SK-N-SH treated with all-trans-retinoic acid at 6 μM for 48 hours (cell line): ENCODE results near the gene ARL1.

Experiments
- ATAC-seq: fragments of 200-7000 bp; cut with Tn5 transposase; 3 replicates; pipeline ENCODE4 v1.9.1; 2020; ENCODE audit warnings: mild to moderate bottlenecking, moderate library complexity
- ARNTL ChIP-seq: fragments of 450-650 bp; formaldehyde crosslinking; IDR thresholded peaks from 2 replicates; pipeline ENCODE4 v1.5.0; 2020; ENCODE audit warnings: low read depth, mild to moderate bottlenecking, moderate library complexity, borderline replicate concordance
- BACH2 ChIP-seq: fragments of 250-450 bp; sonication (Bioruptor Pico); IDR thresholded peaks from 2 replicates; pipeline ENCODE4 v1.9.0; 2021; ENCODE audit warnings: mild to moderate bottlenecking, borderline replicate concordance
- CSDC2 ChIP-seq: fragments of 250-450 bp; sonication (Bioruptor Pico); IDR thresholded peaks from 2 replicates; pipeline ENCODE4 v1.5.0; 2020; ENCODE audit warnings: mild to moderate bottlenecking, moderate library complexity
- ESRRG ChIP-seq: fragments of 250-450 bp; sonication (Bioruptor Pico); IDR thresholded peaks from 2 replicates; pipeline ENCODE4 v1.6.1; 2021; ENCODE audit warnings: mild to moderate bottlenecking
- GLIS3 ChIP-seq: fragments of 250-450 bp; sonication (Bioruptor Pico); IDR thresholded peaks from 2 replicates; pipeline ENCODE4 v1.5.0; 2020; ENCODE audit warnings: mild to moderate bottlenecking, moderate library complexity
- ISL1 ChIP-seq: fragments of 250-450 bp; sonication (Bioruptor Pico); IDR thresholded peaks from 2 replicates; pipeline ENCODE4 v2.1.2; 2022; ENCODE audit warnings: mild to moderate bottlenecking, moderate library complexity
- OSR1 ChIP-seq: fragments of 250-450 bp; sonication (Bioruptor Pico); IDR thresholded peaks from 2 replicates; pipeline ENCODE4 v1.8.0; 2022; ENCODE audit warnings: moderate library complexity, mild to moderate bottlenecking, inconsistent platforms
- PATZ1 ChIP-seq: fragments of 250-450 bp; sonication (Bioruptor Pico); IDR thresholded peaks from 2 replicates; pipeline ENCODE4 v1.8.0; 2020; ENCODE audit warnings: mild to moderate bottlenecking, moderate library complexity, borderline replicate concordance
- PPARA ChIP-seq: fragments of 250-450 bp; sonication (Bioruptor Pico); IDR thresholded peaks from 2 replicates; pipeline ENCODE4 v1.5.0; 2020; ENCODE audit warnings: mild to moderate bottlenecking, borderline replicate concordance
- SNAI2 ChIP-seq: fragments of 250-450 bp; sonication (Bioruptor Pico); IDR thresholded peaks from 2 replicates; pipeline ENCODE4 v1.5.0; 2020; ENCODE audit warnings: mild to moderate bottlenecking, moderate library complexity
- TCF4 ChIP-seq: fragments of 250-450 bp; sonication (Bioruptor Pico); IDR thresholded peaks from 2 replicates; pipeline ENCODE4 v1.8.0; 2021; ENCODE audit warnings: mild to moderate bottlenecking, moderate library complexity, borderline replicate concordance
- TOX ChIP-seq: fragments of 250-450 bp; sonication (Bioruptor Pico); IDR thresholded peaks from 2 replicates; pipeline ENCODE4 v1.8.0; 2021; ENCODE audit warnings: mild to moderate bottlenecking, moderate library complexity, borderline replicate concordance
- ZC3H10 ChIP-seq: fragments of 250-450 bp; sonication (Bioruptor Pico); IDR thresholded peaks from 2 replicates; pipeline ENCODE4 v1.5.1; 2021; ENCODE audit warnings: mild to moderate bottlenecking, moderate library complexity
- ZFP3 ChIP-seq: fragments of 250-450 bp; sonication (Bioruptor Pico); IDR thresholded peaks from 2 replicates; pipeline ENCODE4 v1.5.0; 2020; ENCODE audit warnings: mild to moderate bottlenecking, moderate library complexity
- ZFP30 ChIP-seq: fragments of 450-650 bp; formaldehyde crosslinking; IDR thresholded peaks from 2 replicates; pipeline ENCODE4 v1.5.0; 2022; ENCODE audit warnings: mild to moderate bottlenecking, moderate library complexity
- ZNF565 ChIP-seq: fragments of 450-650 bp; formaldehyde crosslinking; conservative IDR thresholded peaks from 2 replicates; pipeline ENCODE4 v1.5.0; 2020; ENCODE audit warnings: low read depth, mild to moderate bottlenecking, moderate library complexity
- ZNF70 ChIP-seq: fragments of 450-650 bp; formaldehyde crosslinking; IDR thresholded peaks from 2 replicates; pipeline ENCODE4 v1.5.0; 2020; ENCODE audit warnings: mild to moderate bottlenecking, moderate library complexity
- ZNF8 ChIP-seq: fragments of 450-650 bp; formaldehyde crosslinking; IDR thresholded peaks from 2 replicates; pipeline ENCODE4 v1.5.0; 2020; ENCODE audit warnings: mild to moderate bottlenecking, moderate library complexity
- TF ChIP-seq, protein P1 (sequence below): fragments of 250-450 bp; sonication (Bioruptor Pico); IDR thresholded peaks from 2 replicates; pipeline ENCODE4 v1.5.0; 2020; ENCODE audit warnings: mild to moderate bottlenecking, moderate library complexity
- TF ChIP-seq, protein P2 (sequence below): fragments of 250-450 bp; sonication (Bioruptor Pico); IDR thresholded peaks from 2 replicates; pipeline ENCODE4 v1.5.1; 2021; ENCODE audit warnings: mild to moderate bottlenecking, moderate library complexity
- TF ChIP-seq, protein P3 (sequence below): fragments of 250-450 bp; sonication (Bioruptor Pico); IDR thresholded peaks from 2 replicates; pipeline ENCODE4 v1.8.0; 2021; ENCODE audit warnings: low read depth, mild to moderate bottlenecking, moderate library complexity, borderline replicate concordance

Gene ARL1

DNA sequence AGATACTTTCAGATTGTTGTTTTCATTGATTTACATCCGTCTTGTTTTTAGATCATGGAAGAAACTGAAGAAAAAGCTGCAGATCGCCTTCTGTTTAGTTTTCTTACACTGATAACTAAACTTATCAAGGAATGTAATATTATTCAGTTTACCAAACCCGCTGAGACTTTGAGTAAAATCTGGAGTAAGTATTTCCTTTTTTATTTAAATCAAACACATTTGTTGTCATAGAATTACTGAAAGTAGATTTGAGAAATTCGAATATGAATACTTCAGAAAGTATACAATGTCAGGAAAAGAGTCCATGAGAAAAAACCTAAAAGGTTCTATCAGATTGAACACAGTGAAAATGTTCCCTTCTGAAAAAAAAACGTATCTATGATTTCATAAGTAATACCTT is 32.0 kb downstream of the ARL1 start:
- no peak for ATAC-seq
- TF ChIP-seq ARNTL (CRISPR knock-in tag): no peak
- no peak for TF ChIP-seq TOX (CRISPR knock-in tag)
- no peak for TF ChIP-seq TCF4 (CRISPR knock-in tag)
- TF ChIP-seq, protein P1, sequence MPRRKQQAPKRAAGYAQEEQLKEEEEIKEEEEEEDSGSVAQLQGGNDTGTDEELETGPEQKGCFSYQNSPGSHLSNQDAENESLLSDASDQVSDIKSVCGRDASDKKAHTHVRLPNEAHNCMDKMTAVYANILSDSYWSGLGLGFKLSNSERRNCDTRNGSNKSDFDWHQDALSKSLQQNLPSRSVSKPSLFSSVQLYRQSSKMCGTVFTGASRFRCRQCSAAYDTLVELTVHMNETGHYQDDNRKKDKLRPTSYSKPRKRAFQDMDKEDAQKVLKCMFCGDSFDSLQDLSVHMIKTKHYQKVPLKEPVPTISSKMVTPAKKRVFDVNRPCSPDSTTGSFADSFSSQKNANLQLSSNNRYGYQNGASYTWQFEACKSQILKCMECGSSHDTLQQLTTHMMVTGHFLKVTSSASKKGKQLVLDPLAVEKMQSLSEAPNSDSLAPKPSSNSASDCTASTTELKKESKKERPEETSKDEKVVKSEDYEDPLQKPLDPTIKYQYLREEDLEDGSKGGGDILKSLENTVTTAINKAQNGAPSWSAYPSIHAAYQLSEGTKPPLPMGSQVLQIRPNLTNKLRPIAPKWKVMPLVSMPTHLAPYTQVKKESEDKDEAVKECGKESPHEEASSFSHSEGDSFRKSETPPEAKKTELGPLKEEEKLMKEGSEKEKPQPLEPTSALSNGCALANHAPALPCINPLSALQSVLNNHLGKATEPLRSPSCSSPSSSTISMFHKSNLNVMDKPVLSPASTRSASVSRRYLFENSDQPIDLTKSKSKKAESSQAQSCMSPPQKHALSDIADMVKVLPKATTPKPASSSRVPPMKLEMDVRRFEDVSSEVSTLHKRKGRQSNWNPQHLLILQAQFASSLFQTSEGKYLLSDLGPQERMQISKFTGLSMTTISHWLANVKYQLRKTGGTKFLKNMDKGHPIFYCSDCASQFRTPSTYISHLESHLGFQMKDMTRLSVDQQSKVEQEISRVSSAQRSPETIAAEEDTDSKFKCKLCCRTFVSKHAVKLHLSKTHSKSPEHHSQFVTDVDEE: no peak
- TF ChIP-seq, protein P2, sequence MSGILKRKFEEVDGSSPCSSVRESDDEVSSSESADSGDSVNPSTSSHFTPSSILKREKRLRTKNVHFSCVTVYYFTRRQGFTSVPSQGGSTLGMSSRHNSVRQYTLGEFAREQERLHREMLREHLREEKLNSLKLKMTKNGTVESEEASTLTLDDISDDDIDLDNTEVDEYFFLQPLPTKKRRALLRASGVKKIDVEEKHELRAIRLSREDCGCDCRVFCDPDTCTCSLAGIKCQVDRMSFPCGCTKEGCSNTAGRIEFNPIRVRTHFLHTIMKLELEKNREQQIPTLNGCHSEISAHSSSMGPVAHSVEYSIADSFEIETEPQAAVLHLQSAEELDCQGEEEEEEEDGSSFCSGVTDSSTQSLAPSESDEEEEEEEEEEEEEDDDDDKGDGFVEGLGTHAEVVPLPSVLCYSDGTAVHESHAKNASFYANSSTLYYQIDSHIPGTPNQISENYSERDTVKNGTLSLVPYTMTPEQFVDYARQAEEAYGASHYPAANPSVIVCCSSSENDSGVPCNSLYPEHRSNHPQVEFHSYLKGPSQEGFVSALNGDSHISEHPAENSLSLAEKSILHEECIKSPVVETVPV (CRISPR knock-in tag): no peak
- no peak for TF ChIP-seq ZNF8
- TF ChIP-seq ZFP3 (CRISPR knock-in tag): no peak
- no peak for TF ChIP-seq GLIS3 (CRISPR knock-in tag)
- no peak for TF ChIP-seq PATZ1 (CRISPR knock-in tag)
- TF ChIP-seq, all 23 proteins: peak for 0

DNA sequence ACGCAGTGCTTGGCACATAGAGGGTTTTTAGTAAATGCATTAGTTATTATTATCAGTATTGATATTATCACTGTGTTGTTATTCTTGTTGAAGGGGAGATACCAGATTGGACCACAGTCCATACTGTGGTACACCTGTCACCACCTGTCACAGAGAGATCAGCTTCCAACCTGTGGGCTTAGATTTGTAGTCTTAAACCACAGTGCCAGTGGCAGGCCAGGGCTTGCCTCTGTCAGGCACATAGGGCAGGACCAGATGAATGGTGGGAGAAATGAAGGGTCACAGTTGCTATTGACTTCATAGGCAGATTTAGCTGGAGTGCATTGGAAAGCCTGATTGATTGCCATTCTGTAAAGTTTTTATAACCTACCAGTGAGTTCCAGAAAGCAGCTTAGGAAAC is 35.1 kb downstream of the ARL1 start:
- ATAC-seq: no peak
- TF ChIP-seq TCF4 (CRISPR knock-in tag) (no peak), PPARA (no peak), GLIS3 (CRISPR knock-in tag) (no peak), ISL1 (CRISPR knock-in tag) (no peak), SNAI2 (CRISPR knock-in tag) (no peak), TOX (CRISPR knock-in tag) (no peak), ZNF565 (CRISPR knock-in tag) (no peak), CSDC2 (CRISPR knock-in tag) (no peak), ESRRG (CRISPR knock-in tag) (no peak), ZFP3 (CRISPR knock-in tag) (no peak)
- TF ChIP-seq, protein P3, sequence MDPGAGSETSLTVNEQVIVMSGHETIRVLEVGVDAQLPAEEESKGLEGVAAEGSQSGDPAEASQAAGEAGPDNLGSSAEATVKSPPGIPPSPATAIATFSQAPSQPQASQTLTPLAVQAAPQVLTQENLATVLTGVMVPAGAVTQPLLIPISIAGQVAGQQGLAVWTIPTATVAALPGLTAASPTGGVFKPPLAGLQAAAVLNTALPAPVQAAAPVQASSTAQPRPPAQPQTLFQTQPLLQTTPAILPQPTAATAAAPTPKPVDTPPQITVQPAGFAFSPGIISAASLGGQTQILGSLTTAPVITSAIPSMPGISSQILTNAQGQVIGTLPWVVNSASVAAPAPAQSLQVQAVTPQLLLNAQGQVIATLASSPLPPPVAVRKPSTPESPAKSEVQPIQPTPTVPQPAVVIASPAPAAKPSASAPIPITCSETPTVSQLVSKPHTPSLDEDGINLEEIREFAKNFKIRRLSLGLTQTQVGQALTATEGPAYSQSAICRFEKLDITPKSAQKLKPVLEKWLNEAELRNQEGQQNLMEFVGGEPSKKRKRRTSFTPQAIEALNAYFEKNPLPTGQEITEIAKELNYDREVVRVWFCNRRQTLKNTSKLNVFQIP (CRISPR knock-in tag): no peak
- TF ChIP-seq, protein P1: no peak

- TF ChIP-seq BACH2 (no peak), OSR1 (CRISPR knock-in tag) (no peak), ISL1 (CRISPR knock-in tag) (no peak), ZC3H10 (CRISPR knock-in tag) (no peak), ZNF70 (no peak), PPARA (no peak), ZNF565 (CRISPR knock-in tag) (no peak), ESRRG (CRISPR knock-in tag) (no peak), ZFP30 (no peak)
- TF ChIP-seq, protein P3 (CRISPR knock-in tag): no peak
- ATAC-seq: no peak
Measured at GRCh38 chr12:101368016-101368415, 39.6 kb downstream of the ARL1 start.
